HepG2 (cell line): Measurements from ENCODE around the gene KBTBD3. TPM values are rescaled to one million over a fixed set of nuclear protein-coding genes. Genes with fewer than 3 reads are reported as not detected.
A peak's percentile ranks its signal among the peaks of the same experiment; 100 is the strongest.

Experiments used
- FOSL1 ChIP-seq: sonication (generic); formaldehyde crosslinking; IDR thresholded peaks from 2 replicates; pipeline ENCODE4 v1.9.0; 2021; ENCODE audit warnings: missing genetic modification reagents, borderline replicate concordance
- FOXA1 ChIP-seq, 2 experiments: fragments of 450-650 bp in 1 of 2; sonication (generic) in 1 of 2; formaldehyde crosslinking in 1 of 2; IDR thresholded peaks; 2 replicates each; pipeline versions ENCODE4 v1.4.0 to v1.6.1; 2016 to 2020; ENCODE audit warnings: missing genetic modification reagents in 1 of 2
- FOXP4 ChIP-seq: sonication (generic); formaldehyde crosslinking; IDR thresholded peaks from 2 replicates; pipeline ENCODE4 v1.4.0; 2020; ENCODE audit warnings: missing genetic modification reagents
- GTF3A ChIP-seq: sonication (generic); formaldehyde crosslinking; conservative IDR thresholded peaks from 2 replicates; pipeline ENCODE4 v1.4.0; 2020; ENCODE audit warnings: mild to moderate bottlenecking, missing genetic modification reagents
- HOXD1 ChIP-seq: sonication (generic); formaldehyde crosslinking; IDR thresholded peaks from 2 replicates; pipeline ENCODE4 v1.5.0; 2020; ENCODE audit warnings: missing genetic modification reagents
- KLF6 ChIP-seq: IDR thresholded peaks from 2 replicates; pipeline ENCODE4 v1.8.0; 2016; ENCODE audit warnings: missing biosample characterization, missing genetic modification reagents
- KLF9 ChIP-seq: IDR thresholded peaks from 2 replicates; pipeline ENCODE4 v1.6.1; 2016; ENCODE audit warnings: low read depth
- NPAS2 ChIP-seq: sonication (generic); formaldehyde crosslinking; IDR thresholded peaks from 2 replicates; pipeline ENCODE4 v1.8.0; 2022; ENCODE audit warnings: mild to moderate bottlenecking, missing genetic modification reagents, borderline replicate concordance
- RBFOX2 ChIP-seq: fragments of 200-400 bp; formaldehyde crosslinking; IDR thresholded peaks from 2 replicates; pipeline ENCODE4 v1.6.1; 2017; ENCODE audit warnings: low read depth, mild to moderate bottlenecking, low read length
- REXO4 ChIP-seq: sonication (generic); formaldehyde crosslinking; IDR thresholded peaks from 2 replicates; pipeline ENCODE4 v1.8.0; 2022; ENCODE audit warnings: missing genetic modification reagents, mild to moderate bottlenecking, borderline replicate concordance
- SIX1 ChIP-seq: sonication (generic); formaldehyde crosslinking; IDR thresholded peaks from 2 replicates; pipeline ENCODE4 v1.4.0; 2020; ENCODE audit warnings: missing genetic modification reagents, borderline replicate concordance
- SMAD9 ChIP-seq: sonication (generic); formaldehyde crosslinking; IDR thresholded peaks from 2 replicates; pipeline ENCODE4 v1.5.1; 2020; ENCODE audit warnings: mild to moderate bottlenecking, missing genetic modification reagents
- SMC3 ChIP-seq: IDR thresholded peaks from 2 replicates; pipeline ENCODE4 v1.6.1; 2011; ENCODE audit warnings: low read length, improper control_type of control experiment
- TARDBP ChIP-seq: sonication (generic); formaldehyde crosslinking; IDR thresholded peaks from 2 replicates; pipeline ENCODE4 v1.8.0; 2022; ENCODE audit warnings: mild to moderate bottlenecking, missing genetic modification reagents
- ZFX ChIP-seq: sonication (generic); formaldehyde crosslinking; IDR thresholded peaks from 2 replicates; pipeline ENCODE4 v1.4.0; 2020; ENCODE audit warnings: mild to moderate bottlenecking, low read depth, missing genetic modification reagents, moderate library complexity
- ZNF678 ChIP-seq: sonication (generic); formaldehyde crosslinking; IDR thresholded peaks from 2 replicates; pipeline ENCODE4 v1.4.0; 2020; ENCODE audit warnings: mild to moderate bottlenecking, missing genetic modification reagents
- polyA plus RNA-seq, 8 experiments: library from polyadenylated mRNA; depleted of rRNA in 3 of 8; stranded (reverse) in 7 of 8; unstranded in 1 of 8; fragments of >200 nt; fragmentation: Illumina TruSeq in 4 of 8; extraction: Trizol in 4 of 8; gene quantifications; 2 replicates each; pipeline versions ENCODE4 v1.2.1 to v1.2.3, GENCODE V29; 2011 to 2016; ENCODE audit warnings: low read depth in 4 of 8, missing spikeins in 1 of 8, mixed read lengths in 1 of 8; ENCODE audit not compliant: insufficient read depth in 1 of 8
- total RNA-seq, 5 experiments: library from RNA; depleted of rRNA; stranded (reverse); fragments of >200 nt; fragmentation: Illumina TruSeq; extraction: Trizol; gene quantifications; 2 replicates each; pipeline ENCODE4 v1.2.3, GENCODE V29; 2016; ENCODE audit warnings: low read depth in 1 of 5
- TF ChIP-seq, protein P1 (sequence below): sonication (generic); formaldehyde crosslinking; IDR thresholded peaks from 2 replicates; pipeline ENCODE4 v1.4.0; 2020; ENCODE audit warnings: missing genetic modification reagents, borderline replicate concordance
- TF ChIP-seq, protein P2 (sequence below): sonication (generic); formaldehyde crosslinking; IDR thresholded peaks from 2 replicates; pipeline ENCODE4 v1.4.0; 2020; ENCODE audit warnings: missing genetic modification reagents; ENCODE audit errors: not compliant biosample characterization

The KBTBD3 gene
- total and polyA plus RNA-seq, 2 of the 13 experiments (the other 11 are each of a cell fraction or from before 2014, with no cell fraction given): 1.8 to 7.4 TPM

DNA sequence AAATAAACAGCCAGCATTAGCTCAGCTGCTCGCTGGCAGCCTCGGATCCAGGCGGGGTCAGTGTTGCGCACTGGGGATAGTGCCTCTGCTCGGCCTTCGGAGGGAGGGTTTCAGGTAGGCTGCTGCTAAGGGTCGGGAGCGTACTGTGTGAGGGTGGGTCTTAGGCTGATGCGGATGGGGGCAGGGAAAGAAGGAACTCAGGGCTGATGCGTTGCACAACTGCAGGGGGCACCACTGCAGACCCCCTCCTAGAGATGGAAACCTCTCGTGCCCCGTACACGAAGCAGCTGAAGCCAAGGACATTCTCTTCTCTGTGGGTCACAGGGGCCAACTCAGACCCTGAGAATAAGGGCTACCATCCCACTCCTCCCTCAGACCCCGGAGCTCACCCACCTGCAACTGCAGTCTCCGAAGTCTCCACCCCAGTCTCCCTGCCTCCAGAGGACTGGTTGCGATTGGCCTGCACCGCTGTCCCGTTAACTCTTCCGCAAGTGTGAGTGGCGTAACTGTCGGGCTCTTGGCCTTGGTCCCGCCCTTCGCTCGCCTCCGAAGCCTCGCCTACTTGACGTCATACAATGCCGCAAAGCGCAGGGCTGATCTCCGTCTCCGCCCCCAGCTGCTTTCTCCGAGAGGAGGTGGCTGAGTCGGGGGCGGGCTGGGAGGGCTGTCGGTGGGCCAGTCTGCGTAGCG is at the start of gene KBTBD3 (continued):
- TF ChIP-seq, protein P1, sequence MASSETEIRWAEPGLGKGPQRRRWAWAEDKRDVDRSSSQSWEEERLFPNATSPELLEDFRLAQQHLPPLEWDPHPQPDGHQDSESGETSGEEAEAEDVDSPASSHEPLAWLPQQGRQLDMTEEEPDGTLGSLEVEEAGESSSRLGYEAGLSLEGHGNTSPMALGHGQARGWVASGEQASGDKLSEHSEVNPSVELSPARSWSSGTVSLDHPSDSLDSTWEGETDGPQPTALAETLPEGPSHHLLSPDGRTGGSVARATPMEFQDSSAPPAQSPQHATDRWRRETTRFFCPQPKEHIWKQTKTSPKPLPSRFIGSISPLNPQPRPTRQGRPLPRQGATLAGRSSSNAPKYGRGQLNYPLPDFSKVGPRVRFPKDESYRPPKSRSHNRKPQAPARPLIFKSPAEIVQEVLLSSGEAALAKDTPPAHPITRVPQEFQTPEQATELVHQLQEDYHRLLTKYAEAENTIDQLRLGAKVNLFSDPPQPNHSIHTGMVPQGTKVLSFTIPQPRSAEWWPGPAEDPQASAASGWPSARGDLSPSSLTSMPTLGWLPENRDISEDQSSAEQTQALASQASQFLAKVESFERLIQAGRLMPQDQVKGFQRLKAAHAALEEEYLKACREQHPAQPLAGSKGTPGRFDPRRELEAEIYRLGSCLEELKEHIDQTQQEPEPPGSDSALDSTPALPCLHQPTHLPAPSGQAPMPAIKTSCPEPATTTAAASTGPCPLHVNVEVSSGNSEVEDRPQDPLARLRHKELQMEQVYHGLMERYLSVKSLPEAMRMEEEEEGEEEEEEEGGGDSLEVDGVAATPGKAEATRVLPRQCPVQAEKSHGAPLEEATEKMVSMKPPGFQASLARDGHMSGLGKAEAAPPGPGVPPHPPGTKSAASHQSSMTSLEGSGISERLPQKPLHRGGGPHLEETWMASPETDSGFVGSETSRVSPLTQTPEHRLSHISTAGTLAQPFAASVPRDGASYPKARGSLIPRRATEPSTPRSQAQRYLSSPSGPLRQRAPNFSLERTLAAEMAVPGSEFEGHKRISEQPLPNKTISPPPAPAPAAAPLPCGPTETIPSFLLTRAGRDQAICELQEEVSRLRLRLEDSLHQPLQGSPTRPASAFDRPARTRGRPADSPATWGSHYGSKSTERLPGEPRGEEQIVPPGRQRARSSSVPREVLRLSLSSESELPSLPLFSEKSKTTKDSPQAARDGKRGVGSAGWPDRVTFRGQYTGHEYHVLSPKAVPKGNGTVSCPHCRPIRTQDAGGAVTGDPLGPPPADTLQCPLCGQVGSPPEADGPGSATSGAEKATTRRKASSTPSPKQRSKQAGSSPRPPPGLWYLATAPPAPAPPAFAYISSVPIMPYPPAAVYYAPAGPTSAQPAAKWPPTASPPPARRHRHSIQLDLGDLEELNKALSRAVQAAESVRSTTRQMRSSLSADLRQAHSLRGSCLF (CRISPR knock-in tag): no peak
- TF ChIP-seq KLF6 (CRISPR knock-in tag) (peak; percentile 20; the same call in 1 of the 2 replicates), FOXA1 (IDR thresholded peaks at IDR 0.05) (no peak), FOXA1 (CRISPR knock-in tag; IDR thresholded peaks at IDR 0.05) (peak; percentile 18; the same call in 1 of the 2 replicates), FOSL1 (no peak), RBFOX2 (no peak), NPAS2 (CRISPR knock-in tag) (no peak), REXO4 (no peak), ZFX (CRISPR knock-in tag) (no peak), ZNF678 (0 out of 2 replicates have a peak, but pooled peaks have one; percentile 12), KLF9 (CRISPR knock-in tag) (0 out of 2 replicates have a peak, but pooled peaks have one; percentile 28), SIX1 (CRISPR knock-in tag) (no peak), GTF3A (CRISPR knock-in tag) (0 out of 2 replicates have a peak, but pooled peaks have one; percentile 10), TARDBP (peak; percentile 90), HOXD1 (CRISPR knock-in tag) (peak; percentile 75; the same call in 1 of the 2 replicates), SMC3 (no peak), SMAD9 (CRISPR knock-in tag) (no peak), FOXP4 (CRISPR knock-in tag) (peak; percentile 22; the same call in 1 of the 2 replicates)
- TF ChIP-seq, protein P2, sequence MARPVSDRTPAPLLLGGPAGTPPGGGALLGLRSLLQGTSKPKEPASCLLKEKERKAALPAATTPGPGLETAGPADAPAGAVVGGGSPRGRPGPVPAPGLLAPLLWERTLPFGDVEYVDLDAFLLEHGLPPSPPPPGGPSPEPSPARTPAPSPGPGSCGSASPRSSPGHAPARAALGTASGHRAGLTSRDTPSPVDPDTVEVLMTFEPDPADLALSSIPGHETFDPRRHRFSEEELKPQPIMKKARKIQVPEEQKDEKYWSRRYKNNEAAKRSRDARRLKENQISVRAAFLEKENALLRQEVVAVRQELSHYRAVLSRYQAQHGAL (CRISPR knock-in tag): no peak
